ENCODE results near the gene TNS3.

DNA sequence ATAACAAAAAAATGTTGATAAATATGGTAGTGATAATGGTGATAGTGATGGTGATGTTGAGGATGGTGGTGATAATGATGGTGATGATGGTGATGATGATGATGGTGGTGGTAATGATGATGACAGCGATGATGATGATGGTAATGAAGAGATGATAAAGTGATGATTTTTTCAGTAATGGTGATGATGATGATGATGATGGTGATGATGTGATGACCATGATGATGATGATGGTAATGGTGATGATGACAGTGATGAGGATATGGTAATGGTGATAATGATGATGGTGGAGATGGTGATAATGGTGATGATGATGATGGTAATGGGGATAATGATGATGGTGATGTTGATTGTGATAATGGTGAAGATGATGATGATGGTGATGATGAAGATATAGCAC lies 321.6 kb downstream of the TNS3 start:
- TF ChIP-seq CTCF (IDR thresholded peaks at IDR 0.05; ENCODE audit: low read depth, low read length) (no peak), POLR2A (IDR thresholded peaks at IDR 0.05; ENCODE audit: extremely low read depth, insufficient read length) (no peak), MYC (IDR thresholded peaks at IDR 0.05; ENCODE audit: low read depth, low read length) (no peak)
- TF ChIP-seq, protein P1, sequence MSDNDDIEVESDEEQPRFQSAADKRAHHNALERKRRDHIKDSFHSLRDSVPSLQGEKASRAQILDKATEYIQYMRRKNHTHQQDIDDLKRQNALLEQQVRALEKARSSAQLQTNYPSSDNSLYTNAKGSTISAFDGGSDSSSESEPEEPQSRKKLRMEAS (IDR thresholded peaks at IDR 0.05; ENCODE audit: low read depth, low read length): no peak
